ENCODE measurements around the gene LRRC45.

DNA sequence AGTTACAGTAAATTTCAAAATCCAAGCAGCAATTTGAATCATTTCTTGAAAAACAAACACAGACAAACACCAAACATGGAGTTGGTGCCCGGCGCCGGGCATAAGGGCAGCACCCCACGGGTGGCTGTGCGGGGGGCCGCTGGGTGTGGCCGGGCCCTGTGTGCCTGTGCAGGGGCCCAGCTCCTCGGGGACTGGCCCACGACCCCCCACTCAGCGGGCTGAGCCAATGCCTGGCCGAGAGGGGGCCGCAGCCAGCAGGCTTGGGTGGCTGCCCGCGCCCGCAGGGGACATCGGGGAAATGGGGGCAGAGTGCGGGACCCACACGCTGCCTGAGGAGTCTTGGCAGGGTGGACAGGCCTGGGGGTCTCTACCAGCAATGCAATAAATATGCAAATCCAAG lies 55.3 kb downstream of the LRRC45 start:
- TF ChIP-seq, protein P1, sequence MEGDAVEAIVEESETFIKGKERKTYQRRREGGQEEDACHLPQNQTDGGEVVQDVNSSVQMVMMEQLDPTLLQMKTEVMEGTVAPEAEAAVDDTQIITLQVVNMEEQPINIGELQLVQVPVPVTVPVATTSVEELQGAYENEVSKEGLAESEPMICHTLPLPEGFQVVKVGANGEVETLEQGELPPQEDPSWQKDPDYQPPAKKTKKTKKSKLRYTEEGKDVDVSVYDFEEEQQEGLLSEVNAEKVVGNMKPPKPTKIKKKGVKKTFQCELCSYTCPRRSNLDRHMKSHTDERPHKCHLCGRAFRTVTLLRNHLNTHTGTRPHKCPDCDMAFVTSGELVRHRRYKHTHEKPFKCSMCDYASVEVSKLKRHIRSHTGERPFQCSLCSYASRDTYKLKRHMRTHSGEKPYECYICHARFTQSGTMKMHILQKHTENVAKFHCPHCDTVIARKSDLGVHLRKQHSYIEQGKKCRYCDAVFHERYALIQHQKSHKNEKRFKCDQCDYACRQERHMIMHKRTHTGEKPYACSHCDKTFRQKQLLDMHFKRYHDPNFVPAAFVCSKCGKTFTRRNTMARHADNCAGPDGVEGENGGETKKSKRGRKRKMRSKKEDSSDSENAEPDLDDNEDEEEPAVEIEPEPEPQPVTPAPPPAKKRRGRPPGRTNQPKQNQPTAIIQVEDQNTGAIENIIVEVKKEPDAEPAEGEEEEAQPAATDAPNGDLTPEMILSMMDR (IDR thresholded peaks at IDR 0.05; ENCODE audit: low read depth, low read length, poor library complexity, severe bottlenecking): no peak
- TF ChIP-seq EZH2phosphoT487 (IDR thresholded peaks at IDR 0.05; ENCODE audit: borderline replicate concordance, low read length): no peak
